GM10248 (cell line): ENCODE measurements around the gene TFR2.
"Not testable (repeated sequence)": the region's sequence is repeated elsewhere in the genome, so short reads cannot be mapped to it uniquely, and the experiment has no call there.

ENCODE experiments used
- CTCF ChIA-PET: fragments of 300-600 bp; sonication (Branson Sonifier 250); formaldehyde crosslinking; extraction: SDS; loops from one replicate; lab custom pipeline; 2021; ENCODE audit warnings: antibody characterized with exemption; lab: Yijun Ruan, JAX
- POLR2A ChIA-PET: fragments of 350-650 bp; sonication (Branson Sonifier 250); formaldehyde crosslinking; extraction: SDS; loops from one replicate; lab custom pipeline; 2020; ENCODE audit warnings: antibody characterized with exemption; lab: Yijun Ruan, JAX
- DNase-seq: peaks from one replicate; pipeline ENCODE4 v3.0.0; 2012; ENCODE audit errors: extremely low spot score
- CTCF ChIP-seq: IDR thresholded peaks from 2 replicates; pipeline ENCODE4 v1.5.1; 2012; ENCODE audit warnings: mild to moderate bottlenecking, low read depth; ENCODE audit errors: extremely low read depth, missing control alignments, control extremely low read depth

TFR2 gene

GRCh38 chr7:100670074-100670473 lies 28.7 kb upstream of the TFR2 start:
- POLR2A ChIA-PET = no interaction called here

GRCh38 chr7:100669106-100669505 lies 27.8 kb upstream of the TFR2 start:
- DNase-seq, POLR2A ChIA-PET: not testable (repeated sequence)
- CTCF ChIA-PET = interaction anchor here (1.6 kb wide), 1 partner anchor 35 kb away, joined by 5 read pairs; no protein-coding TSS in a partner anchor

More at GRCh38 chr7:100670074-100670473, 28.7 kb upstream of the TFR2 start:
- DNase-seq = no peak
- CTCF ChIA-PET = interaction anchor here (1.6 to 1.7 kb wide), 2 partner anchors 36 kb away, joined by 4 to 5 read pairs; partner anchors contain the start of gene POP7
- TF ChIP-seq CTCF = no peak

GRCh38 chr7:100668069-100668449 lies 26.7 kb upstream of the TFR2 start:
- DNase-seq = no peak
- POLR2A ChIA-PET = no interaction called here
- TF ChIP-seq CTCF = no peak
- CTCF ChIA-PET = interaction anchor here (0.9 to 1.4 kb wide), 2 partner anchors 34 to 56 kb away, joined by 3 read pairs; partner anchors contain the start of gene MOSPD3

GRCh38 chr7:100667331-100668068 lies 26.1 kb upstream of the TFR2 start:
- no peak for DNase-seq
- TF ChIP-seq CTCF = no peak
- CTCF ChIA-PET = interaction anchor here (0.9 to 1.7 kb wide), 3 partner anchors 33 to 55 kb away, joined by 3 read pairs; partner anchors contain the start of gene MOSPD3
- POLR2A ChIA-PET = interaction anchor here (0.7 kb wide), 1 partner anchor 81 kb away, joined by 3 read pairs; the partner anchor contains the start of gene FBXO24

- CTCF ChIA-PET = interaction anchor here (1.0 to 1.7 kb wide), 4 partner anchors 27 to 40 kb away, joined by 3 to 7 read pairs (median 3); partner anchors contain the start of gene POP7
Measured at GRCh38 chr7:100665168-100665726, 23.9 kb upstream of the TFR2 start.

DNA sequence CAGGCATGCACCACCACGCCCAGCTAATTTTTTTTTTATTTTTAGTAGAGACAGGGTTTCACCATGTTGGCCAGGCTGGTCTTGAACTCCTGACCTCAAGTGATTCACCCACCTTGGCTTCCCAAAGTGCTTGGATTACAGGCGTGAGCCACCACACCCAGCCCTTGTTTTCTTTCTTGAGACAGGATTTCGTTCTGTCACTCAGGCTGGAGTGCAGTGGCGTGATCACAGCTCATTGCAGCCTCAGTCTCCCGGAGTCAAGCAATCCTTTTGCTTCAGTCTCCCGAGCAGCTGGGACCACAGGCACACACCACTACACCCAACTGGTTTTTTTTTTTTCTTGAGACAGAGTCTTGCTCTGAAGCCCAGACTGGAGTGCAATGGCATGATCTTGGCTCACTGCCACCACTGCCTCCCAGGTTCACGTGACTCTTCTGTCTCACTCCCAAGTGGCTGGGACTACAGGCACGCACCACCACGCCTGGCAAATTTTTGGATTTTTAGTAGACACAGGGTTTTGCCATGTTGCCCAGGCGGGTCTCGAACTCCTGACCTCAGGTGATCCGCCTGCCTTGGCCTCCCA lies 20.9 kb upstream of the TFR2 start:
- CTCF ChIA-PET = interaction anchor here (1.6 to 1.7 kb wide), 2 partner anchors 24 to 43 kb away, joined by 5 to 6 read pairs; partner anchors contain the start of gene POP7
- POLR2A ChIA-PET, DNase-seq: not testable (repeated sequence)

More at GRCh38 chr7:100665168-100665726, 23.9 kb upstream of the TFR2 start:
- DNase-seq = no peak
- POLR2A ChIA-PET = no interaction called here
- no peak for TF ChIP-seq CTCF

GRCh38 chr7:100655908-100656674 lies 14.7 kb upstream of the TFR2 start, which contains the start of gene ACTL6B:
ACTL6B (minus strand) TSS chr7:100656448; CDS start chr7:100656354, 94 bp downstream.
- POLR2A ChIA-PET = no interaction called here
- TF ChIP-seq CTCF = no peak
- CTCF ChIA-PET = interaction anchor here (0.9 kb wide), 1 partner anchor 10 kb away, joined by 3 read pairs; no protein-coding TSS in a partner anchor
- DNase-seq = peak; percentile 55
